Duodenal mucosa (tissue), 2 donors: Measurements from ENCODE around the gene HMCN2.

ENCODE experiments used
- H3K27ac ChIP-seq: one replicate; pipeline ENCODE4 v1.7.0; 2013; ENCODE audit warnings: low read depth, low read length
- H3K27me3 ChIP-seq, 2 donors: one replicate each; pipeline ENCODE4 v1.7.0; 2013; ENCODE audit warnings: low read length in 2 of 2, control low read depth in 1 of 2; ENCODE audit not compliant: insufficient read depth in 2 of 2, control insufficient read depth in 1 of 2
- H3K36me3 ChIP-seq, 2 donors: one replicate each; pipeline ENCODE4 v1.7.0; 2013; ENCODE audit warnings: low read length in 2 of 2, control low read depth in 1 of 2; ENCODE audit not compliant: insufficient read depth in 2 of 2, control insufficient read depth in 1 of 2
- H3K4me1 ChIP-seq, 2 donors: one replicate each; pipeline ENCODE4 v1.7.0; 2013; ENCODE audit warnings: low read length in 2 of 2, control low read depth in 1 of 2; ENCODE audit not compliant: insufficient read depth in 2 of 2, control insufficient read depth in 1 of 2
- H3K4me3 ChIP-seq, 2 donors: one replicate each; pipeline ENCODE4 v1.7.0; 2013; ENCODE audit warnings: low read length in 2 of 2, low read depth in 1 of 2
- H3K9ac ChIP-seq, 2 donors: one replicate each; pipeline ENCODE4 v1.7.0; 2013; ENCODE audit warnings: low read length in 2 of 2, low read depth in 1 of 2
- H3K9me3 ChIP-seq, 2 donors: one replicate each; pipeline ENCODE4 v1.7.0; 2013; ENCODE audit warnings: low read length in 2 of 2, control low read depth in 1 of 2; ENCODE audit not compliant: control insufficient read depth in 1 of 2

Gene HMCN2

DNA sequence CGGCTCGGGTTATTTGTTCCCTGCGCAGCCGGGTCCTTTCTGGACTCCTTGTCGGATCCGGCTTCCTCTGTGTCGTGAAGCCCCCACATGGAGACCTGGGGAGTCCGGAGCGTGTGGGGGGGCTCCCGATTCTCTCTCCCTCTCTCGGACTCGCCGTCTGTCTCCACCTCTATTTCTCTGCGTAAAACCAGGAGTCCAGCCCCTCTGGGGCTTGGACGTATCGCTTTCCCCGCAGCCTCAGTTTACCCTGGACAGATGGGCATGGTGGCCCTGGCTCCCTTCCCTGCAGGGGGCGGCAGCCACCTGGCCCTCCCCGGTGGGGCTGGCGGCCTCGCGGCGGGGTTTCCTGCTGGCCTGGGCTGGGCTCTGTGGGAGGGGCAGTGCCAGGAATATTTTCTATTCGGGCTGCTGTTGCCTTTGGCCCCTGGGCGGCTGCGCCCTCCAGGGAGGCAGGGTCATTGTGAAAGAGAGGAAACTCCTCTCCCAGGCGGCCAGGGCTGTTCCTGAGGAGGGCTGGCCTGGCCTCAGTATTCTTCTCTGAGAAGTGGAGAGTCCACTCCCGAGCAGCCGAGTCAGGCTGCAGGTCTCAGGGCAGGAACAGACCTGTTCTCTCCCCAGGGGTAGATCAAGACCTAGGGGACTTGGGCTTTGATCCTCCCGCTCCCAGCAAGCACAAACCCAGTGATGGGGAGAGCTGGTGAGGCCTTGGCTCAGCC, 179.9 kb downstream of the HMCN2 start:
- H3K36me3 ChIP-seq: no peaks in the 10 kb centered on the region
- H3K27ac ChIP-seq: no peak overlapping the region
- H3K9me3 ChIP-seq: peaks cover 2 to 6% of the 10 kb centered on the region in 2 donors
- peaks cover 36 to 41% of the 10 kb centered on the region in 2 donors for H3K4me1 ChIP-seq
- H3K4me3 ChIP-seq: peak overlapping the region; percentile 73 to 79
- no peaks in the 10 kb centered on the region for H3K27me3 ChIP-seq
- H3K9ac ChIP-seq: peak overlapping the region; percentile 63 to 73

DNA sequence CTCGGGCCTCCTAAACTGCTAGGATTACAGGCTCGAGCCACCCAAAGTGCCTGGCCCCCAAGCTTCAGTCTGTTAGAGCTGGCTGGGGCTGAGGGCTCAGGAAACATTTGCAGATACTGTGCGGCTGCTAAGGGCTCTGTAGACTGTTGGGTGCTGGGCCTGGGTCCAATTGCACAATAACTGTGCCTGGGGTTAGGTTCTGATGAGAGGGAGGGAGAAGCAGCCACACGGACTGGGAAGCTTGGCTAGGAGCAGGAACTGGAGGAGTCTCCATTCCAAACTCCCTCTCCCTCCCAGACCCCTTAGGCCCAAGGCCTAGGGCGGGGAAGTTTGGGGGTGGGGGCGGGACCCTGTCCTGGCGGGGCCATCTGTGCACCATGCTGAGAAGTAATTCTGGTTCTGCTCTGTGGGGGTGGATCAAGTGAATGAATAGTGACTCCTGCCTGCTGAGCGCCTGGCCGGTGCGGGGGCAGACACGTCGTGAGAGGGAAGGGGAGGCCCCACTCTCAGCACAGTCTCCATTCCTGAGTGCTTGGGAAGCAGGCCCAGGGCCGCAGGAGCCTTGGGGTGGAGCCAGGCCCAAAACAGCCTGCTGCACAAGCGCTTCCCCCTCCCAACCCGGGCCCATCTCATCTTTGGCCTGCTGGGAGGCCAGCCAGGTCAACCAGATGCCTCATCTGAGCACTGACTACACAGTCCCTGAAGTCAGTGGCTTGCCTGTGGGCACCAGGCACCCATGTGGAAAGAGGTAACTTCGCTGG, 180.7 kb downstream of the HMCN2 start:
- no peaks in the 10 kb centered on the region for H3K27me3 ChIP-seq
- peak overlapping the region; percentile 73 to 79 for H3K4me3 ChIP-seq
- H3K36me3 ChIP-seq: no peaks in the 10 kb centered on the region
- H3K9ac ChIP-seq: peak overlapping the region in 1 of 2 donors; percentile 73
- H3K9me3 ChIP-seq: peaks cover 1 to 3% of the 10 kb centered on the region in 2 donors
- H3K27ac ChIP-seq: peak overlapping the region; percentile 50
- peaks cover 44 to 50% of the 10 kb centered on the region in 2 donors for H3K4me1 ChIP-seq

DNA sequence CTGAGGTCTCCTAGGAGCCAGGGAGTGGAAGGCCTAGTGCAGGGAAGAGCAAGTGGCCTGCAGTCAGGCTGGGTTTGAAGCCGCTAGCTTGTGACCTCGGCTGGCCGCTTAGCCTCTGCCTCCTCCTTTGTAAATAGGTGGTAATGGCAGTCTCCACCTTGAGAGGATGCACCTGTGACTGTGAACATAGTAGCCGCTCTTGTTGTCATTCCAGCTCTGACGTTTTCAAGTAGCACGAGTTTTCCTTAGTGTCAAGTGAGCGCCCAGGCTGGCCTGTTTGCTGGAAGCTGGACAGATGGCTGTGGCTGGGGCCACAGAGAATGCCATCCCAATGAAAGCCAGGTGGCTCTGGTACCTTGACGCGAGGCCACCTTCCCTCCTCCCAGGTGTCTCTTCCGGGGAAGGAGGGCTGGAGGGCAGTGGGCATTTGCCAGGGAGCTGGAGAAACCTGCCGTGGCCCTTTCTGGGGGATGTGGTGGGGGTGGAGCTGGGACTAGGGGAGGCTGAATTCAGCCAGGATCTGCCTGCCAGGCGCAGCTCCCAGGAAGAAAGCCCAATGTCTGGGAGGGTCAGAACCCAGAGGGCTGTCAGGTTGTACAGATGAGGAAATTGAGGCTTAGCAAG, 181.7 kb downstream of the HMCN2 start:
- H3K9me3 ChIP-seq: no peaks in the 10 kb centered on the region
- H3K4me1 ChIP-seq: peaks cover 55 to 60% of the 10 kb centered on the region in 2 donors
- no peaks in the 10 kb centered on the region for H3K36me3 ChIP-seq
- H3K27me3 ChIP-seq: no peaks in the 10 kb centered on the region
- H3K4me3 ChIP-seq: peak overlapping the region in 1 of 2 donors; percentile 23
- no peak overlapping the region for H3K27ac ChIP-seq
- H3K9ac ChIP-seq: no peak overlapping the region

DNA sequence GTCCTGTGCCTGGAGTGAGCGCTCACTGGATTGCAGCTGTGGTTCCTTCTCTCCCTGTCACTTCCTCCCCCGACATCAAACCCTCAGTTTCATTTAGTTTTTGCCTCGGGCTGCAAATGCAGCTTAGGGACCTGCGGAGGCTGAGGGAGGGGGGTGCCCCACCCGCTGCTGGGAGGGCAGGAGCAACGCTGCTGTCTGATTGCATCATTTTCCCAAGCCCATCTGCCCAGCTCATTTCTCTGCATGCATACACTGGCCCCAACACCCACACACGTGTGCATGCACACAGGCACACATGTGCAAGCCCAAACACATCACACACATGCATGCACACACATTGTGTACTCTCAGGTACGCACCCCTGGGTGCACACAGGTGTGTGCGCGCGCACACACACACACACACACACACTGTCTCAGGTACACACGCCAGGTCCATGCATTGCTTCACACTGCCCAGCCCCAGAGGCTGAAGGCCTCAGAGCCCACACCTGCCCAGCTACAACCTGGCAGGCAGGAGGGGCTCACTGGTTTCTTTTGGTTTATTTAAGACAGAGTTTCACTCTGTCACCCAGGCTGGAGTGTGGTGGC, 182.6 kb downstream of the HMCN2 start:
- no peaks in the 10 kb centered on the region for H3K27me3 ChIP-seq
- peaks cover 55 to 61% of the 10 kb centered on the region in 2 donors for H3K4me1 ChIP-seq
- H3K36me3 ChIP-seq: no peaks in the 10 kb centered on the region
- no peak overlapping the region for H3K27ac ChIP-seq
- no peaks in the 10 kb centered on the region for H3K9me3 ChIP-seq
- H3K9ac ChIP-seq: no peak overlapping the region
- H3K4me3 ChIP-seq: no peak overlapping the region

GRCh38 chr9:130448771-130449603, 183.4 kb downstream of the HMCN2 start:
- no peak overlapping the region for H3K4me3 ChIP-seq
- H3K9me3 ChIP-seq: no peaks in the 10 kb centered on the region
- H3K4me1 ChIP-seq: peaks cover 62 to 69% of the 10 kb centered on the region in 2 donors
- H3K27me3 ChIP-seq: no peaks in the 10 kb centered on the region
- no peaks in the 10 kb centered on the region for H3K36me3 ChIP-seq
- H3K9ac ChIP-seq: no peak overlapping the region
- no peak overlapping the region for H3K27ac ChIP-seq

DNA sequence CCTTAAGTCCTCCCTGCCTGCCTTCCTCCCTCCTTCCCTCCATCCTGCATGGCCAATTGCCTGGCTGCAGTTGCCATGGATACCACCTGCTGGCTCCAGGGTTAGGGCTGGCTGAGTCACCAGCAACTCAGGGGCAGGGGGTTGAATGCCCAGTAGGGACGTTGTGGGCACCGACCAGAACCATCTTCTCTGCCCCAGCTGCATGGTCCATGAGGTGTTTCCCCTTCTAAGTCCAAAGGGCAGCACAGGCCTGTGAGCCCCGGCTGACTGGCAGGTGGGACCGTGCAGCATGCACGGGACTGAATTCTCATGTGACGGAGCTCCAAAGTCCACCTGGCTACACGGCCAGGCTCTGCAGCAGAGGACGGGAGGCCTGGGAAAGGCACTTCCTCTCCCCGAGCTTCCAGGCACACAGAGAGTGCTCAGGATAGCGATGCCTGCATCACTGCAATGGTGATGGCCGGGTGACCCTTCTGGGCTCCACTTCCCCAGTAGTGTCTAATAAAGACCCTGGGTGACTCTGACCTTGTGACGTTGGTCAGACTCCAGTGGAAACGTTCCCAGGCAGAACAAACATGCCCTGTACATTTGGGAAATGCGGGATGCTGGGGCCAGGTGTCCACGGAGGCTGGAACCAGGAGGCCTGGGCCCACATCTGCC, 184.9 kb downstream of the HMCN2 start:
- H3K36me3 ChIP-seq: no peaks in the 10 kb centered on the region
- peak overlapping the region in 1 of 2 donors; percentile 34 for H3K9ac ChIP-seq
- H3K4me3 ChIP-seq: no peak overlapping the region
- no peaks in the 10 kb centered on the region for H3K9me3 ChIP-seq
- H3K27ac ChIP-seq: peak overlapping the region; percentile 54
- H3K4me1 ChIP-seq: peaks cover 62 to 64% of the 10 kb centered on the region in 2 donors
- no peaks in the 10 kb centered on the region for H3K27me3 ChIP-seq

GRCh38 chr9:130451004-130451390, 185.4 kb downstream of the HMCN2 start:
- Histone ChIP-seq H3K27ac (peak overlapping the region; percentile 54), H3K9ac (peak overlapping the region in 1 of 2 donors; percentile 34), H3K9me3 (no peaks in the 10 kb centered on the region), H3K27me3 (no peaks in the 10 kb centered on the region), H3K4me3 (no peak overlapping the region), H3K36me3 (no peaks in the 10 kb centered on the region), H3K4me1 (peaks cover 58 to 60% of the 10 kb centered on the region in 2 donors)

GRCh38 chr9:130451509-130452388, 186.2 kb downstream of the HMCN2 start:
- Histone ChIP-seq H3K36me3 (no peaks in the 10 kb centered on the region), H3K27ac (peak overlapping the region; percentile 43), H3K4me1 (peaks cover 51 to 56% of the 10 kb centered on the region in 2 donors), H3K4me3 (no peak overlapping the region), H3K9me3 (no peaks in the 10 kb centered on the region), H3K9ac (peak overlapping the region in 1 of 2 donors; percentile 34), H3K27me3 (no peaks in the 10 kb centered on the region)
